MCF 10A (cell line): ENCODE measurements around the gene PRKN. TPM values are rescaled to one million over a fixed set of nuclear protein-coding genes. Genes with fewer than 3 reads are reported as not detected.
A peak's percentile ranks its signal among the peaks of the same experiment; 100 is the strongest.

Experiments
- BruUV-seq: library from RNA; stranded (reverse); fragments of 400-500 nt; replicated peaks from 2 replicates; lab custom pipeline; 2021; lab: Mats Ljungman, UMichigan
- CTCF ChIA-PET: fragments of 300-600 bp; sonication (Branson Sonifier 250); formaldehyde crosslinking; extraction: SDS; loops from one replicate; lab custom pipeline; 2021; ENCODE audit warnings: antibody characterized with exemption, inconsistent platforms; lab: Yijun Ruan, JAX
- POLR2A ChIA-PET: fragments of 300-600, 350-650 bp; sonication (Branson Sonifier 250); formaldehyde crosslinking; extraction: SDS; loops from one replicate; lab custom pipeline; 2020; ENCODE audit warnings: antibody characterized with exemption, inconsistent platforms; lab: Yijun Ruan, JAX
- DNase-seq: peaks from one replicate; pipeline ENCODE4 v3.0.0-alpha.2; 2018; ENCODE audit not compliant: unreplicated experiment
- H3K27ac Mint-ChIP-seq: one replicate; pipeline ENCODE4 v1.8.0; 2022; ENCODE audit warnings: mild to moderate bottlenecking, low read depth, mixed read lengths; ENCODE audit not compliant: unreplicated experiment
- H3K27me3 Mint-ChIP-seq: one replicate; pipeline ENCODE4 v1.8.0; 2022; ENCODE audit warnings: mixed read lengths; ENCODE audit not compliant: insufficient read depth, unreplicated experiment
- H3K36me3 Mint-ChIP-seq: one replicate; pipeline ENCODE4 v1.8.0; 2022; ENCODE audit warnings: mild to moderate bottlenecking, moderate library complexity, mixed read lengths; ENCODE audit not compliant: insufficient read depth, unreplicated experiment
- H3K4me1 Mint-ChIP-seq: one replicate; pipeline ENCODE4 v1.8.0; 2022; ENCODE audit warnings: mixed read lengths; ENCODE audit not compliant: insufficient read depth, unreplicated experiment
- H3K4me3 Mint-ChIP-seq: one replicate; pipeline ENCODE4 v1.8.0; 2022; ENCODE audit warnings: mild to moderate bottlenecking, moderate library complexity, mixed read lengths; ENCODE audit not compliant: unreplicated experiment
- H3K9me3 Mint-ChIP-seq: one replicate; pipeline ENCODE4 v1.8.0; 2022; ENCODE audit warnings: mixed read lengths; ENCODE audit not compliant: unreplicated experiment
- intact Hi-C: fragments of 100-400 bp; cut with micrococcal nuclease; formaldehyde crosslinking; loops from 2 replicates; pipeline ENCODE4 v1.14.1; 2022
- total RNA-seq: library from RNA; stranded (reverse); gene quantifications from 2 replicates; pipeline ENCODE4 v1.2.3, GENCODE V29; 2022
- TF ChIP-seq, protein P1 (sequence below): fragments of 200-600 bp; IDR thresholded peaks from one replicate; pipeline ENCODE4 v1.8.0; 2022; ENCODE audit warnings: antibody characterized with exemption, mild to moderate bottlenecking; ENCODE audit not compliant: unreplicated experiment

Gene PRKN
- total RNA-seq, 1 experiment from 2014 or later = 2.5 TPM

DNA sequence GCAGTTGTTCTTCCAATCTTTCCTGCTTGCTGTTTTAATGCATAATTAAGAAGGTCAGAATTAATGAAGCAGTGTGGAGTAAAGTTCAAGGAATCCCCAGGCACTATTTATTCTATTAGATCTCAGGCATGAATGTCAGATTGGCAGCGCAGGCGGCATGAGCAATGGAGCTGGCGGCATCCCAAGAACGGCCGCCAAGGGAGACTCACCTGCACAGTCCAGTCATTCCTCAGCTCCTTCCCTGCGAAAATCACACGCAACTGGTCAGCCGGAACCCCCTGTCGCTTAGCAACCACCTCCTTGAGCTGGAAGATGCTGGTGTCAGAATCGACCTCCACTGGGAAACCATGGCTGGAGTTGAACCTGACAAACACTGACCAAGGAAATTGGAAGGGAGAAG lies 284.5 kb downstream of the PRKN start:
- no TSS peak for BruUV-seq
- Mint-ChIP-seq H3K36me3 (no peaks in the 10 kb centered on the region), H3K4me1 (peaks cover 6% of the 10 kb centered on the region), H3K4me3 (no peak overlapping the region), H3K27me3 (no peaks in the 10 kb centered on the region), H3K27ac (no peak overlapping the region), H3K9me3 (peaks cover 12% of the 10 kb centered on the region)
- TF ChIP-seq, protein P1, sequence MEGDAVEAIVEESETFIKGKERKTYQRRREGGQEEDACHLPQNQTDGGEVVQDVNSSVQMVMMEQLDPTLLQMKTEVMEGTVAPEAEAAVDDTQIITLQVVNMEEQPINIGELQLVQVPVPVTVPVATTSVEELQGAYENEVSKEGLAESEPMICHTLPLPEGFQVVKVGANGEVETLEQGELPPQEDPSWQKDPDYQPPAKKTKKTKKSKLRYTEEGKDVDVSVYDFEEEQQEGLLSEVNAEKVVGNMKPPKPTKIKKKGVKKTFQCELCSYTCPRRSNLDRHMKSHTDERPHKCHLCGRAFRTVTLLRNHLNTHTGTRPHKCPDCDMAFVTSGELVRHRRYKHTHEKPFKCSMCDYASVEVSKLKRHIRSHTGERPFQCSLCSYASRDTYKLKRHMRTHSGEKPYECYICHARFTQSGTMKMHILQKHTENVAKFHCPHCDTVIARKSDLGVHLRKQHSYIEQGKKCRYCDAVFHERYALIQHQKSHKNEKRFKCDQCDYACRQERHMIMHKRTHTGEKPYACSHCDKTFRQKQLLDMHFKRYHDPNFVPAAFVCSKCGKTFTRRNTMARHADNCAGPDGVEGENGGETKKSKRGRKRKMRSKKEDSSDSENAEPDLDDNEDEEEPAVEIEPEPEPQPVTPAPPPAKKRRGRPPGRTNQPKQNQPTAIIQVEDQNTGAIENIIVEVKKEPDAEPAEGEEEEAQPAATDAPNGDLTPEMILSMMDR = no peak
- ChIA-PET POLR2A (no interaction called here), CTCF (interaction anchor here (1.0 kb wide), 1 partner anchor 11 kb away, joined by 3 read pairs; no protein-coding TSS in a partner anchor)
- intact Hi-C loops = no loop called here
- DNase-seq = peak; percentile 73

DNA sequence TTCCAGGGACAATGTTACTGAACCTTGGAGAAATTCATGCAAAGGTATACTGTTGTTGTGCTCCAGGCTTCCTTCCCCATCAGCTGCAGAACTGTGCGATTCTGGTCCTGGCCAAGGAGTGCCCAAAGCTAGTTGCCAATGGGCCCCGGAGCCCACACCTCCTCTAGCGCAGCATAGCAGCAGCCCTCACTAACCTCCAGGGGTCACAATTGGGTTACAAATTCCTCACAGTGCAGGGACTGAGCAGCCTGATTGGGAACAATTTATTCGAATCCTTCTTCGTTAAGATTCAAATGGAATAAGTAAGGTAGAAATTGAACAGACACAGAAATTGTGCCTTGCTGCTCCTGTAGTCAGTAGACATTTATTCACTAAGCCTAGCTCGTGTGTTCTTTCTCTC lies 284.9 kb downstream of the PRKN start:
- H3K36me3 Mint-ChIP-seq = no peaks in the 10 kb centered on the region
- H3K4me1 Mint-ChIP-seq = peaks cover 6% of the 10 kb centered on the region
- TF ChIP-seq, protein P1 = no peak
- H3K27me3 Mint-ChIP-seq = no peaks in the 10 kb centered on the region
- peaks cover 12% of the 10 kb centered on the region for H3K9me3 Mint-ChIP-seq
- DNase-seq = peak; percentile 17
- H3K27ac Mint-ChIP-seq = no peak overlapping the region
- no peak overlapping the region for H3K4me3 Mint-ChIP-seq
- POLR2A ChIA-PET = no interaction called here
- intact Hi-C loops = no loop called here
- BruUV-seq = no TSS peak
- CTCF ChIA-PET = interaction anchor here (0.7 kb wide), 1 partner anchor 33 kb away, joined by 3 read pairs; no protein-coding TSS in a partner anchor

DNA sequence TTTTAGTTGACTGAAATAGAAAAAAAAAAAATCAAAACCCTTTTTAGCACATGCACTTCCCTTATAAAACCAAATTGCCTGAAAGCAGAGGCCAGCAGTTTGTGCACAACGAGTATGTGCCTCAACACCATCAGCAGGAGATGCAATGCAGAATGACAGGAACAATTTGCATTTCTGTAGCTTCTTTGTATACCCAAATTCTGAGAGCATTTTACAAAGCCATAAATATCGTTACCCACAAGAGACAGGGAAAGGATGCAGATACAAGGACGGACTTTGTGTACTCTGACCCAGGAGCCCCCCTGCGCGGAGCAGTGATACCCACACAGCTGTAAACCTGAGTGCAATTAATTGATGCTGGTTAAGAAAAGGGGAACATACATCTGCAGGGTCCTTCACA lies 285.6 kb downstream of the PRKN start:
- ChIA-PET POLR2A (no interaction called here), CTCF (interaction anchor here (0.7 kb wide), 3 partner anchors 34 to 526 kb away, joined by 3 read pairs; no protein-coding TSS in a partner anchor)
- Mint-ChIP-seq H3K36me3 (no peaks in the 10 kb centered on the region), H3K4me3 (no peak overlapping the region), H3K27ac (no peak overlapping the region), H3K4me1 (peaks cover 6% of the 10 kb centered on the region), H3K9me3 (peaks cover 12% of the 10 kb centered on the region), H3K27me3 (no peaks in the 10 kb centered on the region)
- TF ChIP-seq, protein P1 = no peak
- DNase-seq = no peak
- no TSS peak for BruUV-seq
- intact Hi-C loops = no loop called here

DNA sequence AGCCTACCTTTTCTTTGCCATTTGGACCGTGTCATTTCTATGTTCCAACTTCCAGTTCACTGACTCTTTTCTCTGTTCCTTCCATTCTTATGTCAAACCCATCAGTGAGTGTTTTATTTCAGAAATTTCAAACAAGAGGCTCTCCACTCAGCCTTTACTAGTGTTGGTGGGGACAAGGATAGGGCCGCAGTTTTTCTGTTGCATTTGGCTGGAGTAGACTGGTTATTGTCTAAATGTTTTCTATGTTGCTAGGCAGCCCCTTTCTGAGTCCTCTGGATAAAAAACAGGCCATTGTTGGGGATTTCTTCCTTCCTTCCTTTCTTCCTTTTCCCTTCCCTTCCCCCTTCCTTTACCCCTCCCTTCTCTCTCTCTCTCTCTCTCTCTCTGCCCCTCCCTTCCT lies 288.6 kb downstream of the PRKN start:
- POLR2A ChIA-PET = interaction anchor here (0.6 kb wide), 1 partner anchor 702 kb away, joined by 5 read pairs; no protein-coding TSS in a partner anchor
- H3K36me3 Mint-ChIP-seq = no peaks in the 10 kb centered on the region
- H3K27me3 Mint-ChIP-seq = no peaks in the 10 kb centered on the region
- peaks cover 12% of the 10 kb centered on the region for H3K9me3 Mint-ChIP-seq
- no peak overlapping the region for H3K27ac Mint-ChIP-seq
- no peak overlapping the region for H3K4me3 Mint-ChIP-seq
- DNase-seq = no peak
- H3K4me1 Mint-ChIP-seq = peaks cover 6% of the 10 kb centered on the region
- TF ChIP-seq, protein P1 = no peak
- CTCF ChIA-PET = no interaction called here
- intact Hi-C loops = no loop called here
- BruUV-seq = no TSS peak
